BLaER1 (cell line): ENCODE results near the gene TPGS1.

ENCODE experiments used
- H3K27ac ChIP-seq: shearing (Covaris generic); formaldehyde crosslinking; 2 replicates; pipeline ENCODE4 v1.8.1; 2022
- H3K27me3 ChIP-seq: shearing (Covaris generic); formaldehyde crosslinking; 2 replicates; pipeline ENCODE4 v1.8.1; 2022
- H3K36me3 ChIP-seq: shearing (Covaris generic); formaldehyde crosslinking; 2 replicates; pipeline ENCODE4 v1.8.1; 2022
- H3K4me1 ChIP-seq: shearing (Covaris generic); formaldehyde crosslinking; 2 replicates; pipeline ENCODE4 v1.8.1; 2022
- H3K4me2 ChIP-seq: shearing (Covaris generic); formaldehyde crosslinking; 2 replicates; pipeline ENCODE4 v1.8.1; 2022
- H3K4me3 ChIP-seq: shearing (Covaris generic); formaldehyde crosslinking; 2 replicates; pipeline ENCODE4 v1.8.1; 2022
- H3K9ac ChIP-seq: shearing (Covaris generic); formaldehyde crosslinking; 2 replicates; pipeline ENCODE4 v1.8.1; 2022
- H3K9me3 ChIP-seq: shearing (Covaris generic); formaldehyde crosslinking; 2 replicates; pipeline ENCODE4 v1.8.1; 2022
- H4K20me1 ChIP-seq: shearing (Covaris generic); formaldehyde crosslinking; 2 replicates; pipeline ENCODE4 v1.8.1; 2022
- Cebpa-rat ChIP-seq: shearing (Covaris generic); IDR thresholded peaks from 2 replicates; pipeline ENCODE4 v1.8.1; 2022

Gene TPGS1

DNA sequence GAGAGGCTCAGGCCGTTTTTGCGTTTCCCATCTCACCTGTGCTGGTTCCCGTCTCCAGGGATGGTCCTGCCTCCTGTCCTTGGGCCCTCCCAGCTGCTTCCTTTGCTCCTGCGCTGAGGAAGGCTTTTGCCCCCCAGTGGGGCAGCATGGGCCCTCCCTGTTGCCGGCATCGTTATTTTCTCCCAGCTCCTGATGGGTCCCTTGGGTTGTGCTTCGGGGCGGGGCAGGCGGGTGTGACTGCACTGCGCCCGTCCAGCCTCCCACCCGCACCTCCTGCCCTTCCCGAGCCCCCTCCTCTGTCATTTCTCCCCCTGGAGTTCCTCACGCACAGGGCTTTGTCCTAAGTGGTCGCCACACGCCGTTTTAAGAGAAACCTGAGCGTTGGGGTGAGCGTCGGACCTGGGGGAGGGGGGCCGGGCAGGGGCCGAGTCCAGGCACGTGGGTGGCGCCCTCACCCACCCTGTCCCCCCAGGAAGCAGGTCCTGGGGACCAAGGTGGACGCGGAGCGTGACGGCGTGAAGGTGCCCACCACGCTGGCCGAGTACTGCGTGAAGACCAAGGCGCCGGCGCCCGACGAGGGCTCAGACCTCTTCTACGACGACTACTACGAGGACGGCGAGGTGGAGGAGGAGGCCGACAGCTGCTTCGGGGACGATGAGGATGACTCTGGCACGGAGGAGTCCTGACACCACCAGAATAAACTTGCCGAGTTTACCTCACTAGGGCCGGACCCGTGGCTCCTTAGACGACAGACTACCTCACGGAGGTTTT, 33.8 kb downstream of the TPGS1 start:
- no peak for TF ChIP-seq Cebpa-rat
- H3K9ac ChIP-seq = no peak overlapping the region
- H3K27me3 ChIP-seq = no peaks in the 10 kb centered on the region
- no peak overlapping the region for H3K4me3 ChIP-seq
- peaks cover 44% of the 10 kb centered on the region for H3K4me1 ChIP-seq
- H4K20me1 ChIP-seq = peaks cover 56% of the 10 kb centered on the region
- no peak overlapping the region for H3K4me2 ChIP-seq
- H3K36me3 ChIP-seq = peaks cover 70% of the 10 kb centered on the region
- no peaks in the 10 kb centered on the region for H3K9me3 ChIP-seq
- no peak overlapping the region for H3K27ac ChIP-seq

DNA sequence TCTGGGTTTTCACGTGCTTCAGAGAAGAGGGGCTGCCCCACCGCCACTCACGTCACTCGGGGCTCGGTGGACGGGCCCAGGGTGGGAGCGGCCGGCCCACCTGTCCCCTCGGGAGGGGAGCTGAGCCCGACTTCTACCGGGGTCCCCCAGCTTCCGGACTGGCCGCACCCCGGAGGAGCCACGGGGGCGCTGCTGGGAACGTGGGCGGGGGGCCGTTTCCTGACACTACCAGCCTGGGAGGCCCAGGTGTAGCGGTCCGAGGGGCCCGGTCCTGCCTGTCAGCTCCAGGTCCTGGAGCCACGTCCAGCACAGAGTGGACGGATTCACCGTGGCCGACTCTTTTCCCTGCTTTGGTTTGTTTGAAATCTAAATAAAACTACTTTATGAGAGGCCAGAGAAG, 34.4 kb downstream of the TPGS1 start:
- H4K20me1 ChIP-seq = peaks cover 49% of the 10 kb centered on the region
- peaks cover 64% of the 10 kb centered on the region for H3K36me3 ChIP-seq
- H3K27me3 ChIP-seq = no peaks in the 10 kb centered on the region
- H3K4me1 ChIP-seq = peaks cover 44% of the 10 kb centered on the region
- TF ChIP-seq Cebpa-rat = no peak
- H3K4me2 ChIP-seq = no peak overlapping the region; the same call in 1 of the 2 replicates
- 0 out of 2 replicates have a peak overlapping the region, but pooled peaks have one; percentile 35 for H3K27ac ChIP-seq
- no peaks in the 10 kb centered on the region for H3K9me3 ChIP-seq
- no peak overlapping the region for H3K9ac ChIP-seq
- no peak overlapping the region for H3K4me3 ChIP-seq

GRCh38 chr19:542173-542866, 35.0 kb downstream of the TPGS1 start:
- Histone ChIP-seq H3K27ac (0 out of 2 replicates have a peak overlapping the region, but pooled peaks have one; percentile 35), H3K9me3 (no peaks in the 10 kb centered on the region), H3K4me2 (no peak overlapping the region; the same call in 1 of the 2 replicates), H3K27me3 (no peaks in the 10 kb centered on the region), H3K36me3 (peaks cover 58% of the 10 kb centered on the region), H3K4me1 (peaks cover 44% of the 10 kb centered on the region), H3K9ac (no peak overlapping the region), H3K4me3 (no peak overlapping the region), H4K20me1 (peaks cover 47% of the 10 kb centered on the region)
- TF ChIP-seq Cebpa-rat = no peak

GRCh38 chr19:543910-544608, 36.8 kb downstream of the TPGS1 start, which contains the start of gene GZMM:
GZMM (plus strand) TSS chr19:544053; CDS start chr19:544072, 19 bp downstream.
- peaks cover 33% of the 10 kb centered on the region for H4K20me1 ChIP-seq
- peaks cover 28% of the 10 kb centered on the region for H3K4me1 ChIP-seq
- H3K9me3 ChIP-seq = no peaks in the 10 kb centered on the region
- peak within 1 kb of the TSS; percentile 9; the same call in 1 of the 2 replicates for H3K4me2 ChIP-seq
- no peak for TF ChIP-seq Cebpa-rat
- H3K27me3 ChIP-seq = no peaks in the 10 kb centered on the region
- H3K27ac ChIP-seq = no peak within 1 kb of the TSS
- peaks cover 40% of the 10 kb centered on the region for H3K36me3 ChIP-seq
- H3K9ac ChIP-seq = no peak within 1 kb of the TSS
- H3K4me3 ChIP-seq = no peak within 1 kb of the TSS

DNA sequence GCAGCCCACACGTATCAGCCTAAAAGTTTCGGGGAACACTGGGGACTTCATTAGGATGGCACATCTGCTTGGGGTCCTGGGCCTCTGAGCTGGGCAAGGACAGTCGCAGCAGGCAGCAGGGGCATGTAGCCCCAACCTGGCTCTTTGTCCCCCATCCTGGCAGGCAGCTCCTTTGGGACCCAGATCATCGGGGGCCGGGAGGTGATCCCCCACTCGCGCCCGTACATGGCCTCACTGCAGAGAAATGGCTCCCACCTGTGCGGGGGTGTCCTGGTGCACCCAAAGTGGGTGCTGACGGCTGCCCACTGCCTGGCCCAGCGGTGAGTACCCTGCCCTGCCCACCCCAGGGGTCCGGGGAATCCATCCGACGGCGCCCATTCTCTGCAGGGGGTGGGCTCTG, 39.8 kb downstream of the TPGS1 start:
- no peaks in the 10 kb centered on the region for H3K9me3 ChIP-seq
- H3K36me3 ChIP-seq = peaks cover 17% of the 10 kb centered on the region
- peaks cover 11% of the 10 kb centered on the region for H4K20me1 ChIP-seq
- H3K4me2 ChIP-seq = no peak overlapping the region
- H3K27ac ChIP-seq = no peak overlapping the region
- no peak for TF ChIP-seq Cebpa-rat
- no peak overlapping the region for H3K4me3 ChIP-seq
- no peak overlapping the region for H3K9ac ChIP-seq
- no peaks in the 10 kb centered on the region for H3K27me3 ChIP-seq
- peaks cover 14% of the 10 kb centered on the region for H3K4me1 ChIP-seq

DNA sequence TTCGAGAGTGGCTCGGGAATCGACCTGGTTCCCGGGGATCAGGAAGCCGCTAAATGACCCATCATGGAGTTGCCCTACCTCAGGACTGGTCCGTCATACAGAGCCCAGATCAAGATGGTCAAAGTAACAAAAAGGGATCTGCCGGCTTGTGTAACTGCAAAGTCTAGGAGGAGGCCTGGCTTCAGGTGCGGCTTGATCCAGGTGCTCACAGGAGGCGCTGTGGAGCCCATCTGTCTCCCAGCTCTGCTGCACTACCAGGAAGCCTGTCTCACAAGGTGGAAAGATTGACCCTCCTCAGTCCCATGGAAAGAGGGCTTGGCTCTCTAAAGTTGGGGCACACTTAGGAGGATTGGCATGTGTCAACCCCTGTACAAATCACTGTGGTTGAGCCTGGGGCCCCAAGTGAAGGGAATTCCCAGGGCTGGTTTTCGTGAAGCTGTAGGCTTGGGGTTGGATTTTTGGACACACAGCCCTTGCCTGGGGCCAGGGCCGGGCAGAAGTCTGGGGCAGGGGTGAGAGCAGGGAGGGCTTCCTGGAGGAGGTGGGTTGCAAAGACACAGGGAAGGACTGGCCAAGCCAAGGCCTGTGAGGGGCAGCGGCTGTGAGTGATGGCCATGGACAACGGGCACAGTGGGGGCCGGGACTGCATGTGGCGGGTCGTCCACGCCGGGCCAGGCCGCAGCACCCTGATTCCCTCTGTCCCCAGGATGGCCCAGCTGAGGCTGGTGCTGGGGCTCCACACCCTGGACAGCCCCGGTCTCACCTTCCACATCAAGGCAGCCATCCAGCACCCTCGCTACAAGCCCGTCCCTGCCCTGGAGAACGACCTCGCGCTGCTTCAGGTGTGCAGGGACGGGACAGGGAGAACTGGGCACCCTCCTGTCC, 40.8 kb downstream of the TPGS1 start:
- H3K4me3 ChIP-seq = no peak overlapping the region
- H3K4me1 ChIP-seq = peaks cover 12% of the 10 kb centered on the region

DNA sequence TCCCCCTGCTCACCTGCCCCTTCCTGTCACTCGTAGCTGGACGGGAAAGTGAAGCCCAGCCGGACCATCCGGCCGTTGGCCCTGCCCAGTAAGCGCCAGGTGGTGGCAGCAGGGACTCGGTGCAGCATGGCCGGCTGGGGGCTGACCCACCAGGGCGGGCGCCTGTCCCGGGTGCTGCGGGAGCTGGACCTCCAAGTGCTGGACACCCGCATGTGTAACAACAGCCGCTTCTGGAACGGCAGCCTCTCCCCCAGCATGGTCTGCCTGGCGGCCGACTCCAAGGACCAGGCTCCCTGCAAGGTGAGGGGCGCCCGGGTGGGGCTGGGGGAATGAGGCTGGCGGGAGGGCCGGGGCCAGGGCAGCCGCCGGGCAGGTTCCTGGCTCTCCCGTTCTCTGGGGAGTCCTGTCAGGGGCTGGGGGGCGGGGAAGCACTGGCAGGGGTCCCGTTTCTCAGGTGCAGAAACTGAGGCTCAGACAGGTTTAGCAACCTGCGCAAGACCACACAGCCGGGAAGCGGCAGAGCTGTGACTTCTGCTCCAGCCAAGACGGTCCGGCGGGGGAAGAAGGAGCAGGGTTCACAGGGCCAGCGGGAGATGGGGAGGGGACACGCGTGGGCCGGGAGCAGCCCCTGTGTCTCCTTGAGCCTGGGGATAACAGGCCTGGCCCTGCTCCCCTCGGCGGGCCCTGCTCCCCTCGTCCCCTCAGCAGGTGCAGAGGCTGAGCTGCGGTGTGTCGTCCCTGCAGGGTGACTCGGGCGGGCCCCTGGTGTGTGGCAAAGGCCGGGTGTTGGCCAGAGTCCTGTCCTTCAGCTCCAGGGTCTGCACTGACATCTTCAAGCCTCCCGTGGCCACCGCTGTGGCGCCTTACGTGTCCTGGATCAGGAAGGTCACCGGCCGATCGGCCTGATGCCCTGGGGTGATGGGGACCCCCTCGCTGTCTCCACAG, 41.9 kb downstream of the TPGS1 start:
- no peak overlapping the region for H3K4me3 ChIP-seq
- no peak overlapping the region for H3K27ac ChIP-seq
- H3K36me3 ChIP-seq = no peaks in the 10 kb centered on the region
- peaks cover 2% of the 10 kb centered on the region for H3K4me1 ChIP-seq
- no peak overlapping the region for H3K9ac ChIP-seq
- no peak for TF ChIP-seq Cebpa-rat
- no peaks in the 10 kb centered on the region for H3K27me3 ChIP-seq
- peaks cover 1% of the 10 kb centered on the region; the same call in 1 of the 2 replicates for H4K20me1 ChIP-seq
- no peaks in the 10 kb centered on the region for H3K9me3 ChIP-seq
- no peak overlapping the region for H3K4me2 ChIP-seq

More for the DNA sequence above, 40.8 kb downstream of the TPGS1 start:
- Histone ChIP-seq H3K9ac (no peak overlapping the region), H3K4me2 (no peak overlapping the region), H3K9me3 (no peaks in the 10 kb centered on the region), H3K36me3 (peaks cover 9% of the 10 kb centered on the region), H4K20me1 (peaks cover 6% of the 10 kb centered on the region; the same call in 1 of the 2 replicates), H3K27ac (no peak overlapping the region), H3K27me3 (no peaks in the 10 kb centered on the region)
- no peak for TF ChIP-seq Cebpa-rat

GRCh38 chr19:554817-555216, 47.5 kb downstream of the TPGS1 start:
- Histone ChIP-seq H3K36me3 (no peaks in the 10 kb centered on the region), H3K4me2 (no peak overlapping the region), H4K20me1 (no peaks in the 10 kb centered on the region), H3K4me3 (no peak overlapping the region), H3K27me3 (no peaks in the 10 kb centered on the region), H3K4me1 (peaks cover 28% of the 10 kb centered on the region), H3K27ac (no peak overlapping the region), H3K9me3 (no peaks in the 10 kb centered on the region), H3K9ac (no peak overlapping the region)
- TF ChIP-seq Cebpa-rat = no peak
